IPS DF 4.7 (cell line): Measurements from ENCODE around the gene HMX3.
A peak's percentile ranks its signal among the peaks of the same experiment; 100 is the strongest.

Experiments
- DNase-seq: peaks from one replicate; pipeline ENCODE4 v3.0.0-alpha.2; 2013; ENCODE audit warnings: low spot score; ENCODE audit errors: extremely low read depth

The HMX3 gene

GRCh38 chr10:123147635-123148413 is 12.1 kb downstream of the HMX3 start, which contains the start of gene HMX2:
Gene HMX2 (plus strand): TSS chr10:123148136. CDS start chr10:123148379, 243 bp downstream.
- no peak for DNase-seq

DNA sequence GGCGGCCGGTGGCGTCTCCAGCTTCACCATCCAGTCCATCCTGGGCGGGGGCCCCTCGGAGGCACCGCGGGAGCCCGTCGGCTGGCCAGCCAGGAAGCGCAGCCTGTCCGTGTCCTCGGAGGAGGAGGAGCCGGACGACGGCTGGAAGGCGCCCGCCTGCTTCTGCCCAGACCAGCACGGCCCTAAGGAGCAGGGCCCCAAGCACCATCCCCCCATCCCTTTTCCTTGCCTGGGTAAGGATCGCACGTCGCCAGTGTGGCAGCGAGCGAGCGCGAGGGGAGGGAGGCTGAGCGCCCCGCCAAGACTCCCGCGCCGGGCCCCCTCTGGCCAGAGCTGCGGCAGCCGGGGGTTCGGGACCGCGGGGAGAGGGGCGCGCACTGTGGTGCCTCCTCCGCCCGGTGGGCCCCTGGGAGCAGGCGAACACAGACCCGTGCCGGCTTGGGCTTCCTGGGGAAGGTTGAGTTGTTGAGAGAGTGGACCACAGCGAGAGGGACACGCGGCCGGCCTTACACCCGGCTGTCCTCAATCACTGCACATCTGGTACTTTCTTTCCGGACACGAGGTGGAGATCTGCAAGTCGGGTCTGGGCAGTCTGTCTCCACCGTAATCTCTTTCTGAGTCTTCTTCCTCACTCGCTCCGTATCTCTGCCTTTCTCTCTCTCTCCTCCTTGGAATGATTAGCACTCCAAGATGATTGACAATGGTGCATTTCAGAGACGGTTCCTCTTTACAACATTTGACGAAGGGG is 12.8 kb downstream of the HMX3 start:
- no peak for DNase-seq

- no peak for DNase-seq
These were observed 13.4 kb downstream of the HMX3 start for GRCh38 chr10:123149162-123149567.

DNA sequence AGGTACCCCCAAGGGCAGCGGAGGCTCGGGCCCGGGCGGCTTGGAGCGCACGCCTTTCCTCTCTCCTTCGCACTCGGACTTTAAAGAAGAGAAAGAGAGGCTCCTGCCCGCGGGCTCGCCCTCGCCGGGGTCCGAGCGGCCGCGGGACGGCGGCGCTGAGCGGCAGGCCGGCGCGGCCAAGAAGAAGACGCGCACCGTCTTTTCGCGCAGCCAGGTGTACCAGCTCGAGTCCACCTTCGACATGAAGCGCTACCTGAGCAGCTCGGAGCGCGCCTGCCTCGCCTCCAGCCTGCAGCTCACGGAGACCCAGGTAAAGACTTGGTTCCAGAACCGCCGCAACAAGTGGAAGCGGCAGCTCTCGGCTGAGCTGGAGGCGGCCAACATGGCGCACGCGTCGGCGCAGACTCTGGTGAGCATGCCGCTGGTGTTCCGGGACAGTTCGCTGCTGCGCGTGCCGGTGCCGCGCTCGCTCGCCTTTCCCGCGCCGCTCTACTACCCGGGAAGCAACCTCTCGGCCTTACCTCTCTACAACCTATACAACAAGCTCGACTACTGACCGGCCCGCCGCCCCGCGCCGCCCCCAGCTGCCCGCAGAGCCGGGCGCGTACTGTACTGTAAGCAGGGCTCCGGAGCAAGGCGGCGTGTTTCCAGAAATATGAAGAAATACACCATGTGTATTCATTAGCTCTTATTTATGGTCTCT is 13.9 kb downstream of the HMX3 start:
- no peak for DNase-seq

DNA sequence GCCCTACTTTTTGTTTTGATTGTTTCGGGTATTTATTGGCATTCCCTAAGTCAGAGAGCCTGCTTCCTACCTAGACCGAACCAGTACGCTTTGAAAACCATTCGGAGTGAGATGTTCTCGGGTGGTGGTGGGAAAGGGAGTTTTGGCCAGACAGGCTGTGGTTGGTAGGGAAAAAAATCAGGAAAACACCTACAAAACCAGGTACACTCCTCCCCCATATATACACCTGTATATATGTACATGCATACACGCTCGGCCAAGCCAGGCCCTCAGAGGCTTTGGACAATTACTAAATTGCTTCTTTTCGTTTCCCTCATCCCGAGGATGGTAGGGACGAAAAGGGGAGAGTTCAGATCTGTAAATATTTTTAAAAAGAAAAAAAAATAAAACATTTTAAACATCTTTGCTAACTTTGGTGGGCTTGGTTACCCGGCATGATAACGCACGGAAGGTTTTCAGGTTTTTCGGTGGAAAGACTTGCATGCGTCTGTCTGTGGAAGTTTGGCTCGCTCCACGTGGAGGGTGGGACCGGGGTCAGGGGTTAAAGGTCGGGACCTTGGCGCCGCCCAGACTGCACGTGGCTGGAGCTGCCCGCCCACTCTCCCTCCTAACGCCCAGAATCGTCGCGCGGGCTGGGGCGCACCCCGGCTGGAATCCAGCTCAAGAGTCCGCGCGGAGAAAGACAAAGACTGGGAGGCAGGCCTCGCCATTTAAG is 14.7 kb downstream of the HMX3 start:
- DNase-seq, result no peak

DNA sequence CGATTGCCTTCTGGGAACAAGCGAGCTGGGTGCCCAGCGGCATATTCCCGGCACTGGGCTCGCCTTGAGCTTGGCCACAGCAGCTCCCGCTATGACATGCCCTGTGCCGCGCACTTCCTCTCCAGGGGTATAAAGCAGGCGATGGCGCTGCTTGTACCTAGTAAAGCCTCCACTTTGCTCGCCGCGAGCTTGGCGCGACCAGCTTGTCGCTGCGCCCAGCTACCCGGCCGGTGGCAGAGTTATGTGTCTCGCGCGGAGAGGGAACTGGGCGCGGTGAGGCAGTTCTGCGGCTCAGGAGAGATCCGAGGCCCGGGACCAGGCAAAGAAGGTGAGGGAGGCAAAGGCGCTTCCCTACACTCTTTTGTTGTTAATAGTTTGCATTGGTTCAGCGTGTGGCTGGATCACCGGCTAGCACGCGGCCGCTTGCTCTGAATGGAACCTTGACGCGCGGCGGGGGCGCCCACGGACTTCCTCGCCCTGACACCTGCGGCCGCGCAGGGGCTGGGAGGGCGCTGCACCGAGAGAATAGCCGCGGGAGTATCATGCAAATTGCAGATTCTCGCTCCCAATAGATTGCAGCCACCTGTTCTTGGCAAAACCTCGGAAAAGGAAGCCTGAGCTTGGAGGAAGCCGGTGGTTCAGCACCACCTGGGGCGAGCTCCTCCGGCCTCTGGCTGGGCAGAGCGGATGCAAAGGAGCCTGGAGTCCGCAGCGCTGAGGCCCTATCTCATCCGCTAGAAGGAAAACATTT is 15.4 kb downstream of the HMX3 start:
- DNase-seq, result no peak

GRCh38 chr10:123151737-123152135 is 16.0 kb downstream of the HMX3 start:
- DNase-seq, result no peak

- no peak for DNase-seq
These were observed 17.8 kb downstream of the HMX3 start for GRCh38 chr10:123153486-123154091.

- peak; percentile 100 for DNase-seq
These were observed 18.4 kb downstream of the HMX3 start, which contains the start of gene BUB3 for GRCh38 chr10:123154092-123154710. Gene BUB3 (plus strand): TSS chr10:123154402. CDS start chr10:123154918, 516 bp downstream.

GRCh38 chr10:123154711-123155505 is 19.1 kb downstream of the HMX3 start:
- DNase-seq, result no peak

GRCh38 chr10:123156078-123156477 is 20.3 kb downstream of the HMX3 start:
- DNase-seq, result no peak

DNA sequence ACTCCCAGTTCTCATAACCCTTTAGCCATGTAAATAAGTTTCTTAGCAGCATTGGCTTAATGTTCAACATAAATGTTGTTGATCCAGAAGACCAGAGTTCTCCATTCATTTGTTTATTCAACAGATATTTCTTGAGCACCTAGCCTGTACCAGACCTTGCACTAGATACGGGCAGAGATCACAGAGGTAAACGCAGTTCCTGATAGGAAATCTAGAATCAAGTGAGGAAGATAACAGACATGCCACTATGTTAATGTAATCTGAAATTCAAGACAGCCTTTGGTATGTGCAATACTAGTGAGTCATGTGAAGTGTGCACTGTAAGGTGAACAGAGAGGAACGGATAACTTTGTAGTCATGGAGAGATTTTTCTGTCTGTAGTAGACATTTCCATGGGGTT is 21.4 kb downstream of the HMX3 start:
- DNase-seq, result no peak

DNA sequence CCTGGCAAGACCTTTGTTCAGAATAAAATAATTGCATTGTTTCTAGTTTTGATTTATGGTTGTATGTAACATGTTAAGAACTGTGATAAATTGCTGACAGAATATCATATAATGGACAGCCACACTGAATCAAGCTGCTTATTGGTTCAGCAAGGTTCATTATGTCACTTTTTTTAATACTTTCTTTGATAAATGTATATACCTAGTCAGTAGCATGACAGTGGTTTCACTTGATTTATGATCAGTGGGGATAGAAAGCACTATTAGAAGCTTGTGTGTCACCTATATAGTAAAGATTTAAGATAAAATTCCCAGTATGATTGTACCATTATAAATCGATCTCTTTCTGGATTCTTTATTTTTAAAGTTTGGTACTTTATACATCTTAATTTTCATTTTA is 22.9 kb downstream of the HMX3 start:
- no peak for DNase-seq

DNA sequence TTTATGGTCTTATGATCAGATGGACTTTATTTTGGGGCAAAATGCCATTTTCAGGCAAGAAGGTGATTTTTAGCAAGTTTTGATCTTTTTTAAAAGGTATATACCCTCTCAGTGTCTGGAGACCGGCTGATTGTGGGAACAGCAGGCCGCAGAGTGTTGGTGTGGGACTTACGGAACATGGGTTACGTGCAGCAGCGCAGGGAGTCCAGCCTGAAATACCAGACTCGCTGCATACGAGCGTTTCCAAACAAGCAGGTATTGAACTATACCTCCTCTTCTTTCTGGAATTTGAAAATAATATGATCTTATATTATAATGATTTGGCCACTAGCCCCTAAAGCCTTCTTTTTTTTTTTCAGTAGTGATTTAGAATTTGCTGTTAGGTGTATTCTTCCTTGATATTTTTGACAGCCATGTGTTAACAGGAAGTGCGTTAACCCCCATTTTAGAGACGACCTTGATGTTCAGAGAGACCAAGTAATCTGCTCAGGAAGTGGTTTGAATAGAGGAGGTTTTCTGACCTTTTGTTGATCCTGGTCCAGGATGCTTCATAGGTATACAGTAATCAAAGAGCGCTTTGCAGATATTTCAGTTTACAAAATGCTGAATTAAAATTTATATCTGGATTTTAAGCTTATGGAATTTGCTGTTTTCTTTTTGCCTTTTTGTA is 24.7 kb downstream of the HMX3 start:
- DNase-seq, result no peak

GRCh38 chr10:123164319-123164718 is 28.5 kb downstream of the HMX3 start:
- no peak for DNase-seq

DNA sequence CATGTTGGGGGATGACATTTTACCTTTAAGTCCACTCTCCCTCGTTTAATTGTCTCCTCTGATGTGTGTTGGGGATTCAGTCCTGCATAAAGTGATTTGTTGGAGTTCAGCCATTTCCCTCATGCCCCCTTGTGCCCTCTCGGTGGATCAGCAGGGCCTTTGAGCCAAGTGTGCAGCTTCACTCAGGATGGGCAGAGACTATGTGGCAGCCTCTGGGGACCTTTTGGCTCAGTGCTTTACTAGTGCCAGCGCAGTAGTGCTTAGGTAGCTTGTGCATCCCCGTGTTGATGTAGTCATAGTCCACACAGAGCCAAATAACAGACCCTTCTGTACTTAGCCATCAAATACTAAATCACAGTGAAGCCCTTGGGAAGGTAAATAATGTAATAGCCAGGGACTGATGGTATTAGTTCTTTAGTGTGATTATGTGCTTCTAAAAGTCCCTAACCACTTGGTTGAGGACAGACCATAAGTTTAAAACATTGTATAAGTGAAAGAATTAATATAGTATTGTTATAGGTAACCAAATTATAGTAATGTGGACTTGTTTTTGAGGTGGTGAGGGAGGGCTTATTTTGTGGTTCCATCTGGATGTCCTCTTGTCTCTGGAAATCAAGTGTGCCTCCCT is 29.8 kb downstream of the HMX3 start:
- no peak for DNase-seq

DNA sequence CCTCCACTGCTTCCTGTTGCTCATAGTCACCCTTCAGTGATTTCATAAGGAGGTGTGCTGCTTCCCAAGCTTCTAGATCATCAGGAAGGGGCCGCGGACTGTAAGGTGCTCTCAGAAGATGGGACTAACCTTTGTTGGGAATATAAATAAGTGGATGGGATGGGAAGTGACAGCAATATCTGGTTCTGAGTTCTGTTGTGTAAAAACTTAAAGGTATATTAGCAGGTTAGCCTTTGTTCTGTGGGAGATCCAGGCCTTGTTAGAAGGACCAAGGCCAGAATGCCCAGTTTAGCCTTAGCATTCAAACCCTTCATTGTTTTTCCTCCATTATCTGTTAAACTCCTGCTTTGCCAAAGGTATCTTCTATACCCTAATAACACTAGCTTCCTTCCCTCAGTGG is 30.8 kb downstream of the HMX3 start:
- no peak for DNase-seq

DNA sequence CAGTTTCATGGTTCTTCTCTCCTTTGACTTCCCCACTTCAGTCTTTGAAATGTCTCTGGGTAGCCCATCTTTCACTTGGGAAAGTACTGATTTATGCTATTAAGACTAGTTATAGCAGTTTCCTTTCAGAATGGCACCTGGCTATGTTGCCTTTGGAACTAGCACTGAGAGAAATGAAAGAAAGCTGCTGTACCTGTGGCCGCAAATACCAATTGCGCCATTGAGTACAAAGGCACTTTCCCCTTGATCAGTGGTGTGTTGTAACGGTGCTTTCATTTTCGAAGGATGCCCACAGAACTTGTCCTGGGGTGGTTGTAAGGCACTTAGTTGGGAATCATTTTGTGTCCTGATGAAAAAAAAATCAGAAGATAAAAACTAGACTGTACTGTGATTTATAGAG is 35.2 kb downstream of the HMX3 start:
- DNase-seq, result no peak
